Stimulated activated CD4-positive, alpha-beta T cell treated with anti-CD3 and anti-CD28 coated beads, Interleukin-4, amount 100 ng/mL, for 1 hour (primary cell): ENCODE data around the gene SCAF4.
"Not testable (repeated sequence)": the region's sequence is repeated elsewhere in the genome, so short reads cannot be mapped to it uniquely, and the experiment has no call there.

Experiments used
- DNase-seq: peaks from one replicate; pipeline ENCODE4 v3.0.0-alpha.2; 2020

Gene SCAF4

DNA sequence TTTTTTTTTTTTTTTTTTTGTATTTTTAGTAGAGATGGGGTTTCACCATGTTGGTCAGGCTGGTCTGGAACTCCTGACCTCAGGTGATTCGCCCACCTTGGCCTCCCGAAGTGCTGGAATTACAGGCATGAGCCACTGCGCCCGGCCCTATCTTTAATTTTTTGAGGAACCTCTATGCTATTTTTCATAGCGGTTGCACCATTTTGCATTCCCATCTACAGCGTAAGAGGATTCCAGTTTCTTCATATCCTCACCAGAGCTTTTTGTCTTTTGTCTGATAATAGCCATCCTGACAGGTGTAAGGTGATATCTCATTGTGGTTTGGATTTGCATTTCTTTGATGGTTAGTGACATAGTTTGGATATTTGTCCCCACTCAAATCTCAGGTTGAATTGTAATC, 100.0 kb downstream of the SCAF4 start:
- DNase-seq = not testable (repeated sequence)

DNA sequence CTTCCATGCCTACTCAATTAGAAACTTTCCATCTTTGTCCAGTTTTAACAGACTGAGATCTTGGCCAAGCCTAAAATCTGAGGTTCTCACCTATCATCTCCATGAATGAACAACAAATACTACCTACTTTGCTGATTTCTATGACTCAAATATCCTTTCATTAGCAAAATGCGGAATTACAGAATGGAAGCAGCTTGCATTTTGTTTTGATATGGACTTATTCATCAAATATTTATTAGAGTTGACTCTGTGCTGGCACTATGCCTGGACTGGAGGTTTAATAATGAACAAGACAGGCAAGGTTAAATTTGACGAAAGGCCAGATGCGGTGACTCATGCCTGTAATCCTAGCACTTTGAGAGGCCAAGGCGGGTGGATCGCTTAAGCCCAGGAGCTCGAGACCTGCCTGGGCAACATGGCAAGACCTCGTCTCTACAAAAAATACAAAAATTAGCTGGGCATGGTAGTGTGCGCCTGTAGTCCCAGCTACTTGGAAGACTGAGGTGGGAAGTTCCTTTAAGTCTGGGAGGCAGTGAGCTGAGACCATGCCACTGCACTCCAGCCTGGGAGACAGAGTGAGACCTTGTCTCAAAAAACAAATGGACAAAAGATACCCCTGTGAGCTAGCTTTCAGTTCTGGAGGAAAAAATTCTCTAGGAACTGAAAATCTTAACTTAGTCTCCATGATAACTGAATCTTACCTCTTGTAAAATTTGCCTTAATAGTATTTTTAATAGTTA, 101.8 kb downstream of the SCAF4 start:
- no peak for DNase-seq

DNA sequence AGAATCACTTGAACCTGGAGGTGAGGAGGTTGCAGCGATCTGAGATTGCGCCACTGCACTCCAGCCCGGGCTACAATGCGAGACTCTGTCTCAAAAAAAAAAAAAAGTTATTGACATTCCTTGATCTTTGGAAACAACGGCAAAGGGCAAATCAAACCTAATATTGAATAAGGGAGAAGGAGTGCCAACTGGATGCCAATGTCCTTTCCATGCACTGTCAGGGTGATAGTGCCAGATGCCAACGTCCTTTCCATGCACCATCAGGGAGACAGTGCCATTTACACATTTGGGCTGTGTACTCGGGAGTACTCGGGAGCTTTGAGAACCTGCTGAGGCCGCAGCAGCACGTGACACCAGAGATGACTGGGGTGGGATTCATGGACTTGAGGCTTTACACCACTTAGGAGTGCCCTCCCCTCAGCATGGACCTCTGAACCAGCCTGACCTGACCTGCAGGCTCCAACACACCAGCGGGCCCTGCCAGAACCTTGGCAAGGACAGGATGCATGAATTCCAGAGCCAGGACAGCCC, 106.9 kb downstream of the SCAF4 start:
- DNase-seq = no peak

DNA sequence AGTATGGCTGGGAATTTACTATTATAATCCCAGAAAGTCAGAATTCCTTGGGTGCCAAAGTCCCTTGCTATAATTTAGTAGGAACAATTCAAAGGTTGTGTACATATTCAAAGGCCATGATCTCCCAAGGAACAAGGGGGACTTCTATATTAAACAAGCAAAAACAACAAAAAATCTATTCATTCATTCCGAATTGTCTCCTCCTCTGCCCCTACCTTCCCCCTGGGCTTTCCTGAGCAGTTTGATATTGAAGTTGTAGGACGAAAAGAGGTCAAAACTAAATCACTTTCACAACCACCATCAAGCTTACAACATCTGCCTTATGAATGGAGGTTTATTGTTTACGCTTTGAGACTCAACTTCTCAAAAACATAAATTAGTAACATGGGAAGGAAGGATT, 107.7 kb downstream of the SCAF4 start:
- no peak for DNase-seq

DNA sequence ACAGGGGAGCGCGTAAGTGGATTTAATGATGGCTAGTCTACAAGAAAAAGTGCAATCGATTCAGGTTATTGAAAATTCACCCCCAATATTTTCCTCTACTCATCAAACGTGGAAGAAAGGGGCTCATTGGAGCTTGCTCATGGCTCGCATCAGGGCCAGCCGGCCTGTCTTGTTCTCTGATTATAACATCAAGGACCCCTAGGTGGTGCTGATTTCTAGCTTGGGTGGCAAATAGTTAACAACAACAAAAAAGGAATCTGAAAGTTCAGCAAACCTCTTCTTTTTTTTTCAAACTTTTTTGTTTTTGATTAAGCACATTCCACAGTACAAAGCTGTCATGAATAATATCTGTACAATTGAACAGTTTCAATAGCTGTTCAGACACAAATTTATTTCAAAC, 108.3 kb downstream of the SCAF4 start:
- no peak for DNase-seq

DNA sequence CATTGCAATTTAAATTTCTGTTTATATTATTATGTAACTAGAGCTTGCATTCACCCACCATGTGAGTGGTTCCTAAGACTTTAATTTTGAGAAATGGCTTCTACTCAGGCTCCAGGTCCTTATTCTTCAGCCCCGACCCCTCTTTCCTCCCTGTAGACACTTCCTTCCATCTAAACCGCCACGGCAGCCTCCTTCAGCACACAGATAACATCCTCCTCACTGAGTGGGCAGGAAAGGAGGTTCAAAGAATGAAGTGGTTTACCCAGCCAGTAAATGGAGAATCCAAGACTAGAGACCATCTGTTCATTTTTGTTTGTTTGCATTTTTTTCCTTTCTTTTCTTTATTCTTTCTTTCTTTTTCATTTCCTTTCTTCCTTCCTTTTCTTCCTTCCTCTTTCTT, 109.5 kb downstream of the SCAF4 start:
- no peak for DNase-seq
